Measurements from ENCODE around the gene B4GALNT4.

B4GALNT4 gene

GRCh38 chr11:413120-414081, 44.1 kb downstream of the B4GALNT4 start:
- Histone ChIP-seq H3K4me1 (ENCODE audit: low read length) (no peaks in the 10 kb centered on the region), H2AFZ (ENCODE audit: low read length) (no peak overlapping the region), H3K27me3 (replicated peaks; ENCODE audit: insufficient read depth, low read length) (peaks cover 70% of the 10 kb centered on the region), H3K4me3 (ENCODE audit: low read length) (no peak overlapping the region), H3K27ac (ENCODE audit: low read length) (no peak overlapping the region), H3K9me2 (replicated peaks; ENCODE audit: insufficient read depth, low read length) (no peaks in the 10 kb centered on the region), H4K20me1 (ENCODE audit: insufficient read depth, low read length) (no peaks in the 10 kb centered on the region), H3F3A (ENCODE audit: insufficient read depth, low read length) (no peaks in the 10 kb centered on the region), H3K9me3 (replicated peaks; ENCODE audit: insufficient read depth, low read length) (no peaks in the 10 kb centered on the region), H3K9ac (ENCODE audit: low read length) (no peak overlapping the region), H3K4me2 (ENCODE audit: low read depth, low read length) (no peak overlapping the region), H3K79me2 (ENCODE audit: low read length) (no peaks in the 10 kb centered on the region), H3K36me3 (replicated peaks; ENCODE audit: insufficient read depth, low read length) (no peaks in the 10 kb centered on the region)
- no peak for DNase-seq
- no peak for TF ChIP-seq CTCF (IDR thresholded peaks at IDR 0.05; ENCODE audit: low read length)
- no peak for TF ChIP-seq EZH2 (optimal IDR thresholded peaks at IDR 0.05; ENCODE audit: low read depth, low read length)
- no peak for TF ChIP-seq EZH2phosphoT487 (IDR thresholded peaks at IDR 0.05; ENCODE audit: low read length)

- H3K4me3 ChIP-seq (ENCODE audit: low read length), result no peak overlapping the region
- no peaks in the 10 kb centered on the region for H3K9me2 ChIP-seq (replicated peaks; ENCODE audit: insufficient read depth, low read length)
- H3K4me2 ChIP-seq (ENCODE audit: low read depth, low read length), result no peak overlapping the region
- H3K4me1 ChIP-seq (ENCODE audit: low read length), result no peaks in the 10 kb centered on the region
- TF ChIP-seq EZH2phosphoT487 (IDR thresholded peaks at IDR 0.05; ENCODE audit: low read length) (no peak), EZH2 (optimal IDR thresholded peaks at IDR 0.05; ENCODE audit: low read depth, low read length) (no peak), CTCF (IDR thresholded peaks at IDR 0.05; ENCODE audit: low read length) (no peak)
- H3K9ac ChIP-seq (ENCODE audit: low read length), result no peak overlapping the region
- H4K20me1 ChIP-seq (ENCODE audit: insufficient read depth, low read length), result no peaks in the 10 kb centered on the region
- no peaks in the 10 kb centered on the region for H3K9me3 ChIP-seq (replicated peaks; ENCODE audit: insufficient read depth, low read length)
- no peaks in the 10 kb centered on the region for H3F3A ChIP-seq (ENCODE audit: insufficient read depth, low read length)
- no peak overlapping the region for H3K27ac ChIP-seq (ENCODE audit: low read length)
- H3K79me2 ChIP-seq (ENCODE audit: low read length), result no peaks in the 10 kb centered on the region
- DNase-seq, result no peak
- peaks cover 73% of the 10 kb centered on the region for H3K27me3 ChIP-seq (replicated peaks; ENCODE audit: insufficient read depth, low read length)
- H3K36me3 ChIP-seq (replicated peaks; ENCODE audit: insufficient read depth, low read length), result no peaks in the 10 kb centered on the region
- H2AFZ ChIP-seq (ENCODE audit: low read length), result no peak overlapping the region
These were observed 45.1 kb downstream of the B4GALNT4 start for GRCh38 chr11:414318-414857.

DNA sequence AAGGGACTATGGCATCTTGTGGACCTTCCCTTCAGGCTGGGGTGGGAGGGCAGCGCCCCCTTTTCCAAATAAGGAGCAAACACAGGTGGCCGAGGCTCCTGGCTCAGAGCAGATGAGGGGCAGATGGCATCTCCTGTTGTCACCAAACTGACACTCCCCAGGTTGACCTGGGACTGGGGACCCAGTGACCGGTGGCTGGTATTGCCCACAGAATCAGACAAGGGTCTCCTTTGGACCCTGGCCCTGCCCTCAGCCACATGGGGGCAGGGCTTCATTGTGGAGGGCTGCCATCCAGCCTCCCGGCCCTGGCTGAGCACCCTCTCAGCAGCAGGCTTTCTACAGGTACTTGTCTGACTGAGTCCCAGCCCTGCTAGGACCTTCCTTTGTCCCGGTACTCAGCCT, 46.3 kb downstream of the B4GALNT4 start:
- Histone ChIP-seq H3K9me3 (replicated peaks; ENCODE audit: insufficient read depth, low read length) (no peaks in the 10 kb centered on the region), H3F3A (ENCODE audit: insufficient read depth, low read length) (no peaks in the 10 kb centered on the region), H4K20me1 (ENCODE audit: insufficient read depth, low read length) (no peaks in the 10 kb centered on the region), H3K4me3 (ENCODE audit: low read length) (no peak overlapping the region), H3K4me1 (ENCODE audit: low read length) (no peaks in the 10 kb centered on the region), H2AFZ (ENCODE audit: low read length) (no peak overlapping the region), H3K27me3 (replicated peaks; ENCODE audit: insufficient read depth, low read length) (peaks cover 68% of the 10 kb centered on the region), H3K79me2 (ENCODE audit: low read length) (no peaks in the 10 kb centered on the region), H3K36me3 (replicated peaks; ENCODE audit: insufficient read depth, low read length) (no peaks in the 10 kb centered on the region), H3K27ac (ENCODE audit: low read length) (no peak overlapping the region), H3K9me2 (replicated peaks; ENCODE audit: insufficient read depth, low read length) (no peaks in the 10 kb centered on the region), H3K9ac (ENCODE audit: low read length) (no peak overlapping the region), H3K4me2 (ENCODE audit: low read depth, low read length) (no peak overlapping the region)
- no peak for DNase-seq
- TF ChIP-seq EZH2phosphoT487 (IDR thresholded peaks at IDR 0.05; ENCODE audit: low read length) (no peak), EZH2 (optimal IDR thresholded peaks at IDR 0.05; ENCODE audit: low read depth, low read length) (no peak), CTCF (IDR thresholded peaks at IDR 0.05; ENCODE audit: low read length) (no peak)
